Measurements from ENCODE around the gene FAM161B. TPM values are rescaled to one million over a fixed set of nuclear protein-coding genes. Genes with fewer than 3 reads are reported as not detected.
A peak's percentile ranks its signal among the peaks of the same experiment; 100 is the strongest.

Gene FAM161B
- total and polyA plus RNA-seq, 2 of the 13 experiments (the other 11 are each of a cell fraction or from before 2014, with no cell fraction given) = 1.6 to 2.0 TPM

GRCh38 chr14:73949752-73950734 lies at the start of gene FAM161B, which contains the start of gene COQ6 (continued):
- TF ChIP-seq SETDB1 (CRISPR knock-in tag; IDR thresholded peaks at IDR 0.05; ENCODE audit: borderline replicate concordance) (no peak), ZBTB20 (CRISPR knock-in tag; IDR thresholded peaks at IDR 0.05; ENCODE audit: borderline replicate concordance, low read depth) (no peak), ZNF503 (CRISPR knock-in tag; IDR thresholded peaks at IDR 0.05) (peak; percentile 35; the same call in 1 of the 2 replicates), ZNF160 (CRISPR knock-in tag; IDR thresholded peaks at IDR 0.05) (no peak), CENPBD1 (CRISPR knock-in tag; IDR thresholded peaks at IDR 0.05; ENCODE audit: borderline replicate concordance, low read depth) (no peak), ATF4 (CRISPR knock-in tag; IDR thresholded peaks at IDR 0.05) (no peak), ZNF441 (CRISPR knock-in tag; IDR thresholded peaks at IDR 0.05; ENCODE audit: borderline replicate concordance) (peak; percentile 76), EHMT2 (IDR thresholded peaks at IDR 0.05; ENCODE audit: borderline replicate concordance, low read depth, low read length) (no peak), STAT6 (CRISPR knock-in tag; IDR thresholded peaks at IDR 0.05; ENCODE audit: borderline replicate concordance) (no peak; the same call in 1 of the 2 replicates), SP140L (CRISPR knock-in tag; IDR thresholded peaks at IDR 0.05; ENCODE audit: borderline replicate concordance) (0 out of 2 replicates have a peak, but pooled peaks have one; percentile 1), MYC (CRISPR knock-in tag; IDR thresholded peaks at IDR 0.05; ENCODE audit: borderline replicate concordance) (peak; percentile 85; the same call in 1 of the 2 replicates), NFE2 (CRISPR knock-in tag; IDR thresholded peaks at IDR 0.05) (no peak), MTA1 (CRISPR knock-in tag; IDR thresholded peaks at IDR 0.05; ENCODE audit: borderline replicate concordance) (peak; percentile 39; the same call in 1 of the 2 replicates), ZNF605 (CRISPR knock-in tag; IDR thresholded peaks at IDR 0.05) (peak; percentile 85; the same call in 1 of the 2 replicates), NFYB (CRISPR knock-in tag; IDR thresholded peaks at IDR 0.05) (peak; percentile 91), PCBP2 (optimal IDR thresholded peaks at IDR 0.05; ENCODE audit: low read depth, low read length, poor library complexity, severe bottlenecking) (no peak), SSRP1 (CRISPR knock-in tag; IDR thresholded peaks at IDR 0.05) (no peak; the same call in 1 of the 2 replicates), LCORL (IDR thresholded peaks at IDR 0.05) (no peak), LCORL (CRISPR knock-in tag; IDR thresholded peaks at IDR 0.05) (peak; percentile 56; the same call in 1 of the 2 replicates), ZNF468 (CRISPR knock-in tag; IDR thresholded peaks at IDR 0.05) (no peak), ZNF24 (IDR thresholded peaks at IDR 0.05) (no peak), HMG20B (CRISPR knock-in tag; conservative IDR thresholded peaks at IDR 0.05) (no peak), ZNF563 (CRISPR knock-in tag; IDR thresholded peaks at IDR 0.05) (no peak; the same call in none of the 2 replicates), PHF8 (CRISPR knock-in tag; IDR thresholded peaks at IDR 0.05) (peak; percentile 98)

Data from HepG2 (cell line).